Testis (tissue), 2 donors: ENCODE results near the gene PSG11.
"Not testable (repeated sequence)": the region's sequence is repeated elsewhere in the genome, so short reads cannot be mapped to it uniquely, and the experiment has no call there.

ENCODE experiments used
- POLR2A ChIP-seq: fragments of 450-650 bp; IDR thresholded peaks from one replicate; pipeline ENCODE4 v1.6.1; 2017; ENCODE audit warnings: antibody characterized with exemption, mild to moderate bottlenecking, moderate library complexity
- TF ChIP-seq, protein P1 (sequence below), 3 experiments: fragments of 450-650 bp in 2 of 3; fragments of 200-600 bp in 1 of 3; sonication (generic) in 1 of 3; IDR thresholded peaks; one replicate each; pipeline ENCODE4 v1.5.1; 2016 to 2019; ENCODE audit warnings: antibody characterized with exemption in 3 of 3, mild to moderate bottlenecking in 2 of 3, moderate library complexity in 1 of 3

DNA sequence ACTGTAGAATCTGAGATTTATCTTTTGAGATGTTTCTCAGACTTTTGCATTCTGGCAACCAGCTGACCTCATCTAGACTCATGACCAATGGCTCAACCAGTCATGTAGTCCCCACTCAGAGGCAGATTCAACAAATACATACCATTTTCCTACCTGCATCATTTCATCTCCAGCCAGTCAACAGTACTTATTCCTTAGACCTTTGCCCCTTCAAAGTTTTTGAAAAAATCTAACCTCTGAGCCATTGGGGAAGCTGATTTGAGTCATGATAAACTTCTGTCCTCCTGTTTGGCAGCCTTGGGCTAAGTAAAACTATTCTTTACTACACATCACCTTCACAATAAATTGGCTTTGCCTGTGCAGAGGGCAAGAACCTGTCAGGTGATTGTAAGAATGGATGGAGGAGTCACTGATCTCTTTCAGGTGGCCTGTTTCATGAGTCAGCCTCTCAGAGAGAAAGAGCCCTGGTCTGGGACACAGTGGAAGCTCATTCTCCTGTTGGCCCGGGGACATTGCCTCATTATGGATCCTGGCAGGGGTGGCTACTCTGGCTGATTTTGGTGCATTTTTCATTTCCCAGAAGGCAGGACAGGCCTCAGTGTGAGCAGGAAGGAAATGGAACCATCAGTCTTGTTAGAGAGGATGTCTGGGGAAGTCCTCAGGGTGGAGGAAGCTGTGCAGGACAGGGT, 17.4 kb upstream of the PSG11 start:
- not testable (repeated sequence) for TF ChIP-seq POLR2A
- TF ChIP-seq, protein P1, sequence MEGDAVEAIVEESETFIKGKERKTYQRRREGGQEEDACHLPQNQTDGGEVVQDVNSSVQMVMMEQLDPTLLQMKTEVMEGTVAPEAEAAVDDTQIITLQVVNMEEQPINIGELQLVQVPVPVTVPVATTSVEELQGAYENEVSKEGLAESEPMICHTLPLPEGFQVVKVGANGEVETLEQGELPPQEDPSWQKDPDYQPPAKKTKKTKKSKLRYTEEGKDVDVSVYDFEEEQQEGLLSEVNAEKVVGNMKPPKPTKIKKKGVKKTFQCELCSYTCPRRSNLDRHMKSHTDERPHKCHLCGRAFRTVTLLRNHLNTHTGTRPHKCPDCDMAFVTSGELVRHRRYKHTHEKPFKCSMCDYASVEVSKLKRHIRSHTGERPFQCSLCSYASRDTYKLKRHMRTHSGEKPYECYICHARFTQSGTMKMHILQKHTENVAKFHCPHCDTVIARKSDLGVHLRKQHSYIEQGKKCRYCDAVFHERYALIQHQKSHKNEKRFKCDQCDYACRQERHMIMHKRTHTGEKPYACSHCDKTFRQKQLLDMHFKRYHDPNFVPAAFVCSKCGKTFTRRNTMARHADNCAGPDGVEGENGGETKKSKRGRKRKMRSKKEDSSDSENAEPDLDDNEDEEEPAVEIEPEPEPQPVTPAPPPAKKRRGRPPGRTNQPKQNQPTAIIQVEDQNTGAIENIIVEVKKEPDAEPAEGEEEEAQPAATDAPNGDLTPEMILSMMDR (IDR thresholded peaks at IDR 0.05) = not testable (repeated sequence)
